HG03175 (cell line): ENCODE data around the gene TBL1XR1.
A peak's percentile ranks its signal among the peaks of the same experiment; 100 is the strongest.

ENCODE experiments used
- ATAC-seq: cut with Tn5 transposase; IDR thresholded peaks from one replicate; pipeline ENCODE4 v1.9.1; 2021; ENCODE audit warnings: mild to moderate bottlenecking, moderate library complexity; ENCODE audit not compliant: unreplicated experiment

TBL1XR1 gene

DNA sequence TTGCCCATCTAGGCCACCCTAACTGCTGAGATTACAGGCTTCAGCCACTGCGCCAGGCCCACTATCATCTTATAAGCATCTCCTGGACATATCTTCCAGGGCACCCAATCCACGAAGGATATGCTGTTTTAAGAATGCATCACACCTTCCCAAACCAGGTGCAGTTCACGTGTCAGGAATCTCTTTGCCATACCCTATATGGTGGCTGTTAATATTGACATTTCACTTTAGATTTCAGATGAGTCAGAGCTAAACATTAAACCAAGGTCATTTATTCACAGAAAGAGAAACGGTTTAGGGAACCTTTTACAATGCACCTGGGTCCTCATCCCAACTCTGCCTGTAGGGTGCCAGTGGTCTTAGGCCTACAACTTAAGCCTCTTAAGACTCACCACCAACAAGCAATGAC, 85.7 kb downstream of the TBL1XR1 start:
- peak; percentile 49 for ATAC-seq

DNA sequence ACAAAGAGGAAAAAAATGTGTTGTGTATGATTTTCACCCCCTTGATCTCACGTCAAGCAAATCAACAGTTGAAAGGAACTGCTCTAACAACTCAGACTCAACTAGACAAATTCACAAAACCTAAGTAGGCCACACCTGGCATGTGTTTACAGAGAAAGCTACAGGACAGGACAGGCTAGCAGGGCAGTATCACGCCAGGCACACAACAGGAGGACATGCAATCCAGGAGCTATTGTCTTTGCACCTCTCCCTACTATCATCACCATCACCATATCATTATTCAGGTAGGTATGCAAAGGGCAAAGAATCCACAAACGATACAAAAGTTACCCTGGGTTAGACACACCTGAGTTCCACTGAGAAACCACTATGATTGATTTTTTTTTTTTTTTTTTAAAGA, 86.4 kb downstream of the TBL1XR1 start:
- ATAC-seq, result no peak

DNA sequence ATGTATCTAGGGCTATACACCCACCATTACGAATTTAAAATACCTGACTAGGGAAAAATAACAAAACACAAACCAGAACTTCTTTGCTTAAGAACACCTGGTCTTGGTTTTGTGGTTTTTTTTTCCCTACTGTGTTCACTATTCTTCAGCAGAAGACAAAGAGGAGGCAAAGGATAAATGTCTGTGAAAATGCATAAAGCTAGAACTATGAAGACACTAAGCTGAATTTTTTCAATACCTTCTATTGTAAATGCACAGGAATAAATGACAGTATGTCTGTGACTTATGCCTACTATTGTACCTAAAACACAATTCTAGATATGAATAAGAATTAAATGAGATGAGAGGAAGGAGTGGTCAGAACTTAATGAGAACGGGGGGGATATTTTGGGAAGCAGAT, 86.9 kb downstream of the TBL1XR1 start:
- no peak for ATAC-seq

- ATAC-seq, result no peak
Observed at GRCh38 chr3:177109688-177110330, 87.5 kb downstream of the TBL1XR1 start.

DNA sequence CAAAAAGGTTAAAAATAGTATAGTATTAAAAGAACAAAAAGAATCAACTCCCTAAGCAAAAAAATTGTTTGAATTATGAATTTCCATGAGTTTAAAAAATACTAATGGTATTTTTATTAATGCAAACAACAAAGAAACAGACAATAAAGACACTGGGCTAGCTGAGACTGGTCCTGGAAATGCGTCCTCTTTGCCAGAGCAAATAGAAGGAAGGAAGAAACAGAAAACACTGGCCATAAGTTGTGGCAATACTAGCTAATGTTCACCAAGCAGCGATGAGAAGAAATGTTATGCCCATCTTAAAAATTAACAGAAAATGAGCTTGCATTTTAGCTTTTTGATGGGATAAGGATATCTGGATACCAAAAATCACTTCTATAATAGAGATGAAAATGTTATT, 88.6 kb downstream of the TBL1XR1 start:
- ATAC-seq, result no peak

- ATAC-seq, result no peak
Observed at GRCh38 chr3:177107461-177108239, 89.6 kb downstream of the TBL1XR1 start.

DNA sequence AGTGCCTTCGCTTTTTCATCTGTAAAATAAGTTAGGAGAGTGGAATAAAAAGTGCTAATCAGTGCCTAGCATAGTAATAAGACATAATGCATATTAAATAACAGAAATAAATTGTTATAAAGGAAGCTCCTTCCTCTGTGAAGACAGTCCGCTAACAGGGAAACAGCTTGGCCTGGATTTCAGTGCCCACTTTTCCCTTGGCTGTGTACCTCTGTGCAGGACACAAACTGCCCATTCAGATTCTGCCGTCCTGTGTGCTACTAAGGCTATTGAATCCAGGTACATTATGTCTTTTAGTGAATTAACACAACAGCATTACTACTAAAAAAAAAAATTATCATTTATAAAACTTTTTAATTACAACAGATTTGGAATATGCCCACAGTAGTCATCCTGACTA, 90.7 kb downstream of the TBL1XR1 start:
- no peak for ATAC-seq

GRCh38 chr3:177106184-177106583, 91.1 kb downstream of the TBL1XR1 start:
- no peak for ATAC-seq

DNA sequence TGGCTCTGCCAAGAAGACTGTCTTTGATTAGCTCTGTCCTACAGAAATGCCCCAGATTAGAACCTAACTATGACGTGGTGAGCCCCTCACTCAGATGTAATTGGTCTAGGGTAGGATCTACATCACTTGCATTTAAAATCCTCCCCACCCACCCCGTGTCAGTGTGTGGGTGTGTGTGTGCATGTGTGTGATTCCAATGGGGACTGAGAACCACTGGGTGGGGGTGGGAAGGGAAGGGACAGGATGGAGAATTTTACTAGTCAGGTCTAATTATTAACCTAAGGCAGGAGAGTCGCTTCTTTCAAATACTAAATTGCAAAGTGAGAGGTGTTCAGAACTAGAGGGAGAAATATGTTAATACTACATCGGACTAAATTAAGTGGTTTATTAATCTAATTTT, 91.7 kb downstream of the TBL1XR1 start:
- ATAC-seq, result no peak

- ATAC-seq, result no peak
Observed at GRCh38 chr3:177104299-177104992, 92.8 kb downstream of the TBL1XR1 start.

GRCh38 chr3:177102553-177102952, 94.7 kb downstream of the TBL1XR1 start:
- ATAC-seq, result no peak

GRCh38 chr3:177098551-177098950, 98.7 kb downstream of the TBL1XR1 start:
- no peak for ATAC-seq

- ATAC-seq, result no peak
Observed at GRCh38 chr3:177096615-177097014, 100.7 kb downstream of the TBL1XR1 start.

DNA sequence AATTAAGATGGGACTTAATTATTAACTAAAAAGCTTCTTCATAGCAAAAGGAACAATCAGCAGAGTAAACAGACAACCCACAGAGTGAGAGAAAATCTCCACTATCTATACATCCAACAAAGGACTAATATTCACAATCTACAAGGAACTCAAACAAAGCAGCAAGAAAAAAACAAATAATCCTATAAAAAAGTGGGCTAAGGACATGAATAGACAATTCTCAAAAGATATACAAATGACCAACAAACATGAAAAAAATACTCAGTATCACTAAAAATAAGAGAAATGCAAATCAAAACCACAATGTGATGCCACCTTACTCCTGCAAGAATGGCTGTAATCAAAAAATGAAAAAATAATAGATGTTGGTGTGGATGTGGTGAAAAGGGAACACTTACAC, 103.3 kb downstream of the TBL1XR1 start:
- no peak for ATAC-seq

DNA sequence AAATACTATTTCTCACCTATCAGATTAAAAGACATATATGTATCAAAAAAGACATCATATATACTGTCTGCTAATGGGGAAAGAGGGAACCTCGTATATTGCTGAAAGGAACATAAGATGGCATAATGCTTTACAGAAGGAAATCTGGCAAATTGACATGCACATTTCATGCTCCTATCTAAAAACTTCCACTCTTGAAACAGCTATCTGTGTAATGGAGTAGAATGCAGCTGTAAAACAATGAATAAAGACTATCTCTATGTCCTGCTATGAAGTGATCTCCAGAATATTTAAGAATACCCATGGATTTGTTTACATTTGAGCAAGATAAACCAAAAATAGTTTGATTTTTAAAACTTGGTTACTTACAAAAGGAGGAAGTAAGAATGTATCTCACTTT, 107.4 kb downstream of the TBL1XR1 start:
- ATAC-seq, result no peak

- ATAC-seq, result no peak
Observed at GRCh38 chr3:177089110-177089509, 108.2 kb downstream of the TBL1XR1 start.

DNA sequence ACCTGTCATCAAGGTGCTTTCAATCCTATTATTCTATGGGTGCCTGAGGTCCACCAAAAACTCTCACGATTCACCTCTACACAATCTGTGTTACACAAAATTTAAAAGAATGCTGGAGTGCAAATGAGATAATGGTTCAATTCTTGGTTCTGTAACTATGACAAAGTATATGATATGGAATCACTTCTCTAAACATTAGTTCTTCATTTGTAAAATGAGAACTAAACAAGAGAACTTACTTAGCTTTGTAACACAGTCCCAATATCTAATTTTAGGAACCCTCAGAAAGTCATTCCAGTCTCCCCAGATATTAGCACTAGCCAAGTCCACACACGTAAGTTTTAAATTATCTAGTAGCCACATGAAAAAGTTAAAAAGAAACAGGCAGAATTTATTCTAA, 111.5 kb downstream of the TBL1XR1 start:
- ATAC-seq, result no peak

- ATAC-seq, result no peak
Observed at GRCh38 chr3:177084616-177085015, 112.7 kb downstream of the TBL1XR1 start.

DNA sequence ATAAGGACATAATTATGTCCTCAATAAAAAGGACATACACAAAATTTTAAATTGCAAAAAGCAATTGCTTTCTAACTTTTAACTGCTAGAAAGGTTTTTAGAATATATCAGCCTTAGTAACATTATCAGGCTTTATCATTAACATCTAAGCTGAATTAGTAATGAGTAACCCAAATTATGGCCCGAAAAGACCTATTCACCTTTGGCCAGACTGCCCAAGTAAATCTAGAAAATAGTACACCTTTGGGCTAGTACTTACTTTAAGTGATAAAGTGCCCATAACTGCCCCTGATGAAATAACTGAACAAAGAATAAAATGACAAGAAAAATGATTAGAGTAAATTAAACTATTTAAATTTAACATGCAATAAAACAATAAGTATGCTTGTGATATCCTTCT, 117.2 kb downstream of the TBL1XR1 start:
- ATAC-seq, result no peak

DNA sequence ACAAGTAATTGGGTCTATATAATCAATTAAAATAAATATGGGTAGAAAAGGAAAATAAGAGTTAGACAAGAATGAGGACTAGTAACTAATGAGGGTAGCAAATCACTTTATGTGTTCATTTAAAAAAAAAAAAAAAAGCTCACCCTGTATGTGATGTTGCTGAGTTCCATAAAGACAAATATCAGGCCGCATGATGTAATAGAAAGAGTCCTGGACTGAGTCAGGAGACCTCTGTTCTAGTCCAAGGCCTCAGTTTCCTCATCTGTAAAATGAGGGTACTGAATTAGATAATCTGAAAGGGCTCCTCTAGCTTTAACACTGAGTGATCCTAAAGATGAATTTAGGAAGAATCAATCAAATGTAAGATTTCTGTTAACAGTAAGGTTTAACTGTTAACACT, 117.6 kb downstream of the TBL1XR1 start:
- ATAC-seq, result no peak

GRCh38 chr3:177071496-177072156, 125.7 kb downstream of the TBL1XR1 start:
- no peak for ATAC-seq
